Occipital lobe (tissue), 2 donors: Measurements from ENCODE around the gene CCT3. TPM values are rescaled to one million over a fixed set of nuclear protein-coding genes. Genes with fewer than 3 reads are reported as not detected.
"Not testable (repeated sequence)": the region's sequence is repeated elsewhere in the genome, so short reads cannot be mapped to it uniquely, and the experiment has no call there.

Source experiments
- DNase-seq: peaks from one replicate; lab custom pipeline; 2025; lab: John Stamatoyannopoulos, UW
- total RNA-seq: library from RNA; depleted of rRNA; stranded (reverse); fragments of >200 nt; gene quantifications from one replicate; pipeline ENCODE4 v1.2.3, GENCODE V29; 2014

The CCT3 gene
- total RNA-seq, 1 donor from 2014 or later: 352 TPM

DNA sequence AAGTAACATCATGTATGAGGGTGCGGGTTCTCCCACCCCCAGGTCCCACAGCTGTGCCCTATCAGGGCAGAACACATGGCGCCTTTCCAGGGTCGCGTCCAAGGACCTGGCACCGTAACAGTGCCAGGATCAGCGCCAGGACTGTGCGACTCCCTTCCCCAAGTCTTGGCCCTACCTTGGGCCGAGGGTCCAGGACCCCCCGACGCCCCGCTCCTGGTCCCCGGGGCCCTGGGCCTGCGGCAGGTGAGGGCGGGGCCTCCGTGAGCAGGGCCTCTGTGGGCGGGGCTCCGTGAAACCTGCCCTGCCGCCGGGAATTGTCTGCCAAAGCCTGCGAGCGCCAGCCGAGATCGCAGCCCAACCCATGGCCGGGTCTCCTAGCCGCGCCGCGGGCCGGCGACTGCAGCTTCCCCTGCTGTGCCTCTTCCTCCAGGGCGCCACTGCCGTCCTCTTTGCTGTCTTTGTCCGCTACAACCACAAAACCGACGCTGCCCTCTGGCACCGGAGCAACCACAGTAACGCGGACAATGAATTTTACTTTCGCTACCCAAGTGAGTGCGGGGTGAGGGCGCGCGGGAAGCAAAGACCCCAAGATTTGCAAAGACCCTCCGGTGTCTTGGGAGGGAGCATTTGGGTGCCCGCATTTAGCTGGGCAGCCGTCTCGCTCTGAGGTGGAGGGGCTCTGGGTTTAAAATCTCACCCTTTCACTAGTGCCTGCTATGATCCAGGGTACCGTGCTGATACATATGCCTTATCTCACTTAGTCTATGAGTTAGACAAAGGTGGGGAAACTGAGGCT lies 31.0 kb upstream of the CCT3 start, which contains the start of gene RHBG:
TSS of gene RHBG (plus strand) at position 323 of the 796 bp plus-strand sequence. CDS start at position 362, 39 bp downstream.
- DNase-seq: no peak

- DNase-seq: no peak
These were observed 30.1 kb upstream of the CCT3 start for GRCh38 chr1:156368157-156368658.

GRCh38 chr1:156367383-156368156 lies 29.5 kb upstream of the CCT3 start:
- DNase-seq: no peak

GRCh38 chr1:156366378-156367166 lies 28.5 kb upstream of the CCT3 start:
- DNase-seq: no peak

GRCh38 chr1:156365754-156366153 lies 27.7 kb upstream of the CCT3 start:
- DNase-seq: no peak

- DNase-seq: no peak
These were observed 22.4 kb upstream of the CCT3 start for GRCh38 chr1:156360534-156360933.

- no peak for DNase-seq
These were observed 21.9 kb upstream of the CCT3 start for GRCh38 chr1:156359973-156360372.

DNA sequence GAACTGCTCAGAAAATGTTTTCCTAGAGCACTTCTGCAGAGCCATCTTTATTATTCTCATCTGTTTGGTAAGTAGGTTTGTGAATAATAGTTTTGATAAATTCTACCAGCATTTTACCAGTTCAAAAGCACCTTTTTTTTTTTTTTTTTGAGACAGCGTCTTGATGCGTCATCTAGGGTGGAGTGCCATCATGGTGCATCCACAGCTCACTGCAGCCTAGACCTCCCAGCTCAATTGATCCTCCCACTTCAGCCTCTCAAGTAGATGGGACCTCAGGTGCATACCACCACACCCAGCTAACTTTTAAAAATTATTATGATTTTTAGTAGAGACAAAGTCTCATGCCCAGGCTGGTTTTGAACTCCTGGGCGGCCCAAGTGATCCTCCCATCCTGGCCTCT lies 21.2 kb upstream of the CCT3 start:
- no peak for DNase-seq

GRCh38 chr1:156358641-156359040 lies 20.5 kb upstream of the CCT3 start:
- DNase-seq: no peak

DNA sequence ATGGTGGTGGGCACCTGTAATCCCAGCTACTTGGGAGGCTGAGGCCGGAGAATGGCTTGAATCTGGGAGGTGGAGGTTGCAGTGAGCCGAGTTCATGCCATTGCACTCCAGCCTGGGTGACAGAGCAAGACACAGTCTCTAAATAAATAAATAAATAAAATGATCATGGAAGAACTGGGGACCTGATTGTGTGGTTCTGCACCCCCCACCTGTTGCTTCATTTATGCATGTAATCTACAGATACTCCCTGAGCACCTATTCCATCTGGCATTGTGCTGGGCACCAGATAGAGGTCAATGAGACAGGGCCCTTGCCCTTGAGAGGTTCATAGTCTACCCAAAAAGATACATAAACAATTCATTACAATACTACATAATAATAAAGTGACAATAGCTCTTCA lies 19.9 kb upstream of the CCT3 start:
- DNase-seq: no peak

DNA sequence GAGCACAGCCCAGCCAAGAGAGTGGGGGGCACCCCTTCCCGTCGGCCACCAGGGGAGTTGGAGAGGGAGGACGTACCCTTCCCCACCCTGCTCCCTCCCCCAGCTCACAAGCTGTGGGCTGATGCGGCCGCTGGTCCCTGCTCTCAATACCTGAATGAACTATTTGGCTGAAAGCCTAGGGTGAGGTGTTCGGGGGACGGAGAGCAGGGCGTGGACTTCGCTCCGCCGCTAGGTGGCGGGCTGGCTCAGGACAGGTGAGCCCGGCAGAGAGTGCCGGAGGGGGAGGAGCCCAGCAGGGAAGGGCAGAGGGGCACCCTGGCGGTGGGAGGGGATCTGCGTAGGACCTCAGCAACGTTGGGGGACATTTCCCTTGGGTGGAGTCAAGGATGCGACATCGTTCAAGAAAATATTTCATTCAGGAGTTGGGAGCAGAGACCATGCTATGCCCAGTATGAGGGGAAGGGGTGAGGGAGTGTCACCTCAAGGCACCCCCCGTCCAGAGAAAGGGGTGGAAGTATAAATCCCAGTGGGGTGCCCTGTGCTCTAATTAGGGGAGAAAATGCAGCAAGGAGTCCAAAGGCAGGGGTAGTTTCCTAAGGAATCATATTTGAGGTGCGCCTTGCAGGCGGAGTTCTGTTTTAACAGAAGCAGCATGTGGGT lies 18.9 kb upstream of the CCT3 start:
- DNase-seq: no peak

GRCh38 chr1:156356262-156356874 lies 18.3 kb upstream of the CCT3 start:
- DNase-seq: no peak

- DNase-seq: not testable (repeated sequence)
These were observed 14.4 kb upstream of the CCT3 start for GRCh38 chr1:156352481-156352880.

- DNase-seq: no peak
These were observed 9.2 kb upstream of the CCT3 start for GRCh38 chr1:156347331-156347730.

- DNase-seq: no peak
These were observed 8.5 kb upstream of the CCT3 start for GRCh38 chr1:156346636-156347035.

DNA sequence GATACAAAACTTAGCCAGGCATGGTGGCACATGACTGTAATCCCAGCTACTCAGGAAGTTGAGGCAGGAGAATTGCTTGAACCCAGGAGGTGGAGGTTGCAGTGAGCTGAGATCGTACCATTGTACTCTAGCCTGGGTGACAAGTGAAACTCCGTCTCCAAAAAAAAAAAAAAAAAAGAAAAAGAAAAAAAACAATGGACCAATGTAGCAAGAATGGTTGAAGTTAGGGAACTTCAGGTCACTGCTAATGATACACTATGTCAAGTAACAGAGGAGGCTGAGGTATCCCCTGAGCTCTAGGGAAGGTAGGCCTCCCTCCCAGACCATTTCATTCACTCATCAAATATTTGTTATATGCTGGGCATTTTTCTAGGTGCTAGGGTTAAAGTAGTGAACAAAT lies 7.9 kb upstream of the CCT3 start:
- DNase-seq: not testable (repeated sequence)

DNA sequence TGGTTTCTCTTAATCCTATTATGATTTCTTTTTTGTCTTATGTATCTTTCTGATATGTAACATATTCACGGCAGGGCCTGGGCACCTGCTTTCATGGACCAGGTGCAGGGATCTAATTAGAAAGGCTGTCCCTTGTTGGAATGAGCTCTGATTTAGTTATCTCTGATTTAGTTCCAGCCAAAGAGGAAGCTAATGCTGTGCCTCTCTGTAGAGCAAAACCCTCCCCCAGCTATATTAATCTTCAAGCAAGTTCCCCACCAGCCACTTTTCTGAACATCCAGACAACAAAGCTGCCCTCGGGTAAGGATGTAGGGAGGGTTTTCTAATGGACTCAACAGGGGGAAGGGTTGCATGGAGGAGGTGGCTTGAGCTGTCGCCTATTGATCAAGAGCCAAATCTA lies 6.3 kb upstream of the CCT3 start:
- DNase-seq: no peak

GRCh38 chr1:156342166-156342955 lies 4.3 kb upstream of the CCT3 start:
- no peak for DNase-seq

DNA sequence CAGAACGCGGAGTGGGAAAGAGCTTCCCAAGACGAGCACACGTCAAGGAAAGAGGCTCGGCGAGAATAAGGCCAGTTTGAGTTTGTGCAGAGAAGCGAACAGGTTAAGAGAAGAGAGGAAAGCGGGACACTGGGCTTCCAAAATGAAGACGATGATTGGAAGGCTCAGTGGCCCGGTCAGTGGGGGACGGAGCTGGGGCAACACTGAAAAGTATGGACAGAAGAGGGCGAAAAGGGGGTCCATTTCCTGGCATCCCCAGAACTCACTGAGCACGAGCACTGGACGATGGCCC lies 258 bp downstream of the CCT3 start:
- DNase-seq: no peak
